Ectodermal cell (in vitro differentiated cells): Measurements from ENCODE around the gene CDH2.

ENCODE experiments used
- H3K27ac ChIP-seq: 2 replicates; pipeline ENCODE4 v1.7.0; 2013; ENCODE audit warnings: mild to moderate bottlenecking, low read depth, low read length; ENCODE audit not compliant: insufficient read depth, poor library complexity, severe bottlenecking
- H3K27me3 ChIP-seq: 2 replicates; pipeline ENCODE4 v1.7.0; 2013; ENCODE audit warnings: mild to moderate bottlenecking, low read length; ENCODE audit not compliant: insufficient read depth, control insufficient read depth, poor library complexity, severe bottlenecking
- H3K36me3 ChIP-seq: one replicate; pipeline ENCODE4 v1.7.0; 2013; ENCODE audit warnings: low read length; ENCODE audit not compliant: control insufficient read depth, insufficient read depth
- H3K4me1 ChIP-seq: one replicate; pipeline ENCODE4 v1.7.0; 2013; ENCODE audit warnings: low read length; ENCODE audit not compliant: control insufficient read depth, insufficient read depth
- H3K4me3 ChIP-seq: 2 replicates; pipeline ENCODE4 v1.7.0; 2013; ENCODE audit warnings: low read depth, low read length, control low read depth; ENCODE audit not compliant: insufficient read depth
- H3K9me3 ChIP-seq: 2 replicates; pipeline ENCODE4 v1.7.0; 2013; ENCODE audit warnings: mild to moderate bottlenecking, low read length, moderate library complexity; ENCODE audit not compliant: control insufficient read depth
- WGBS, 2 experiments: methylation state at CpG; one replicate each; pipeline ENCODE4 v1.1.7; 2013; ENCODE audit warnings: missing lambda C conversion rate in 2 of 2; 5-methylcytosine and 5-hydroxymethylcytosine counted together

Gene CDH2

DNA sequence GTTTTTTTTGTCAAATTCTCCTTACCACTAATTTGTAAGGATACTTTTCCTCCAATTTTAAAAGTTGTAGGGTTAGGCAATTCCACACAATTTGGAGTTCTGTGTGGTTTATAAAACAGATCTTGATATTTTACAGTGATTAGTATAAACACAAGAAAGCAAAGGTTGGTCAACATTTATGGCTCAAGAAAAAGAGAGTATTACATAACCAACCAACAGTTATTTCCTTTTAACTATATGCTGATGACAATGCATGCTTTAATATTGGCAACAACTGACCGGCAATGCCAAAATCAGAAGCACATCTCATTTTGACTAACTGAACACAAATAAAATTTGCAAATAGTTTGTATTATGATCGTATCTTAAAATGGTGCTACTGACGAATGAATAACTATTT is 137.2 kb downstream of the CDH2 start:
- no peak overlapping the region for H3K4me3 ChIP-seq
- WGBS, 2 experiments: 96 to 97% methylated on average over 2 to 3 of the region's 3 CpGs
- H3K4me1 ChIP-seq: peaks cover 58% of the 10 kb centered on the region
- no peak overlapping the region for H3K27ac ChIP-seq
- H3K36me3 ChIP-seq: no peaks in the 10 kb centered on the region
- H3K27me3 ChIP-seq: no peaks in the 10 kb centered on the region
- no peaks in the 10 kb centered on the region for H3K9me3 ChIP-seq

DNA sequence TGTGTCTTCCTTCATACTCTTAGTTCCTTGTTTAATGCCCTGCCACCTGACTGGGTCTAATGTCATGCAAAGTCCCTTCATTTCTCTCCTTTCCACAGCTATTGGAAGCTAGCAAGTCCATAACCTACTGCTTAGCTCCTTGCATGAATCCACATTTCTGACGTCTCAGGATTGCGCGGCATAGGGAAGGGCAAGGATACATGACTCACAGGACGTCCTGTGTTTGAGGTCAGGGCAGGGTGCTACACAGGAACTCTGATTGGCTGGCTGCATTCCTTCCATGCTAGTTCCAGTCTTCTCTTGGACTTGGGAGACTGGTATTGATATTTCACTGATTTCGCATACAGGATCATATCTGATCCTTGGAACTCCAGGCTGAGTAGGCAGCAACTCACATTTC is 137.9 kb downstream of the CDH2 start:
- H3K9me3 ChIP-seq: no peaks in the 10 kb centered on the region
- H3K27ac ChIP-seq: no peak overlapping the region
- no peak overlapping the region for H3K4me3 ChIP-seq
- 94% methylated on average over 5 of the region's 5 CpGs for WGBS, 2 experiments
- H3K4me1 ChIP-seq: peaks cover 57% of the 10 kb centered on the region
- no peaks in the 10 kb centered on the region for H3K27me3 ChIP-seq
- no peaks in the 10 kb centered on the region for H3K36me3 ChIP-seq

DNA sequence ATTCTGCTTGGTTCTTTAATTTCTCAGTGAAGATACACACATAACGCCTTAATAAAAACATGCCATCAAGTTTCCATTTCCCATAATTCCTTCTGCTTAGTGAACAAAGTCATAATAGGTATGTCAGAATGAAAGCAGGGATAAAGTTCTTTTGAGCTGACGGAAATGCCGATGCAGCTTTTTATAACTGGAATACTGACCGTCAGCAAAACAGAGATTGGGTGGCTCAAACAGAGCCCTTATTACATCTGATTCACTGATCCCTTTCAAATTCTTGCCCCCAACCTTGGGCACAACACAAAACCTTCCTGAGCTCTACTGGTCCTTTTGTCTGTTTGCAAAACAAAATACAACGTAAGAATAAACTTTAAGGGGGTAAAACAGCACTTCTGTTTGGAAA is 140.4 kb downstream of the CDH2 start:
- Histone ChIP-seq H3K9me3 (no peaks in the 10 kb centered on the region), H3K4me1 (peaks cover 59% of the 10 kb centered on the region), H3K27me3 (no peaks in the 10 kb centered on the region), H3K36me3 (no peaks in the 10 kb centered on the region), H3K27ac (peak overlapping the region; percentile 70), H3K4me3 (no peak overlapping the region)
- WGBS, 2 experiments: 31 to 34% methylated on average over 5 of the region's 5 CpGs

GRCh38 chr18:28034567-28034966 is 142.4 kb downstream of the CDH2 start:
- H3K27me3 ChIP-seq: no peaks in the 10 kb centered on the region
- H3K4me3 ChIP-seq: no peak overlapping the region
- no peak overlapping the region for H3K27ac ChIP-seq
- H3K9me3 ChIP-seq: no peaks in the 10 kb centered on the region
- no peaks in the 10 kb centered on the region for H3K36me3 ChIP-seq
- peaks cover 49% of the 10 kb centered on the region for H3K4me1 ChIP-seq
- WGBS, 2 experiments: 90 to 99% methylated on average over 3 of the region's 5 CpGs

DNA sequence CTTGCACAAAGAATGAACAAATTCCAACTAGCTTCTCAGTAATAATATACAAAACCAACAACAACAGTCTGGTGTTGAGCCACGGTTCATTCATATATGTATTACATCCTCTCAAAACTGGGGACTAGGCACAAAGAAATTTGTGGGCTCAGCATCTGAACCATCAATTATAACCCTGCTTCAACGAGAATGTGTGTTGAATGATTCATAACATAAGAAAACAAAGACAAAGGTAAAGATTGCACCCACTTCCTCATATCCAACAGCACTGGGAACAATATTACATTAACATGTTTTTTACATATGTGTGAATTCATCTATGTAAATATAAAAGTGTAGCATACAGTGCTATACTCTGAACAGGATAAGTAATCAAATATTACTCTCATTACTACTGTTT is 144.8 kb downstream of the CDH2 start:
- Histone ChIP-seq H3K9me3 (no peaks in the 10 kb centered on the region), H3K27ac (no peak overlapping the region), H3K4me3 (no peak overlapping the region), H3K36me3 (no peaks in the 10 kb centered on the region), H3K4me1 (peaks cover 46% of the 10 kb centered on the region), H3K27me3 (no peaks in the 10 kb centered on the region)
- 97 to 100% methylated on average over 1 to 2 of the region's 2 CpGs for WGBS, 2 experiments

DNA sequence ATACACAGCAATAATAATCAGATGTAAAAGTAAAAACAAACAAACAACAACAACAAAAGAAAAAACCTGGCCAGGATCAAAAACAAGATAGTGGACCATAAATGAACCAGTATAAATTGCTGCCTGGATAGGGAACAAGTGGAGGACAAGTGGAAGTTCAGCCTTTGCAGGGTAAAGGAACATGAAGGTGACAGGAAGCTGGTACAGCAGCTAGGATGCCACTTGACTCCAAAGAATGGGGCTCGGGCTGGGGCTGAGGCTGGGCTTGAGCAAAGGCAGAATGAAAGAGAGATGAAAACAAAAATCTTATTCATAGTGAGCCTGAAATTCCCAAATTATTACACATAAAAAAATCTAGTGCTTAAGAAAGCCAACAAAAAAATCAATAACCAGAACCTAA is 146.5 kb downstream of the CDH2 start:
- H3K9me3 ChIP-seq: no peaks in the 10 kb centered on the region
- H3K27me3 ChIP-seq: no peaks in the 10 kb centered on the region
- no peak overlapping the region for H3K27ac ChIP-seq
- peaks cover 29% of the 10 kb centered on the region for H3K4me1 ChIP-seq
- H3K36me3 ChIP-seq: no peaks in the 10 kb centered on the region
- no peak overlapping the region for H3K4me3 ChIP-seq
- WGBS, 2 experiments: 100% methylated on average over 1 of the region's 1 CpG

GRCh38 chr18:28027755-28028154 is 149.2 kb downstream of the CDH2 start:
- Histone ChIP-seq H3K36me3 (no peaks in the 10 kb centered on the region), H3K9me3 (no peaks in the 10 kb centered on the region), H3K27ac (no peak overlapping the region), H3K4me3 (no peak overlapping the region), H3K4me1 (peaks cover 9% of the 10 kb centered on the region), H3K27me3 (no peaks in the 10 kb centered on the region)
- WGBS, 2 experiments: 80 to 87% methylated on average over 1 to 2 of the region's 2 CpGs

DNA sequence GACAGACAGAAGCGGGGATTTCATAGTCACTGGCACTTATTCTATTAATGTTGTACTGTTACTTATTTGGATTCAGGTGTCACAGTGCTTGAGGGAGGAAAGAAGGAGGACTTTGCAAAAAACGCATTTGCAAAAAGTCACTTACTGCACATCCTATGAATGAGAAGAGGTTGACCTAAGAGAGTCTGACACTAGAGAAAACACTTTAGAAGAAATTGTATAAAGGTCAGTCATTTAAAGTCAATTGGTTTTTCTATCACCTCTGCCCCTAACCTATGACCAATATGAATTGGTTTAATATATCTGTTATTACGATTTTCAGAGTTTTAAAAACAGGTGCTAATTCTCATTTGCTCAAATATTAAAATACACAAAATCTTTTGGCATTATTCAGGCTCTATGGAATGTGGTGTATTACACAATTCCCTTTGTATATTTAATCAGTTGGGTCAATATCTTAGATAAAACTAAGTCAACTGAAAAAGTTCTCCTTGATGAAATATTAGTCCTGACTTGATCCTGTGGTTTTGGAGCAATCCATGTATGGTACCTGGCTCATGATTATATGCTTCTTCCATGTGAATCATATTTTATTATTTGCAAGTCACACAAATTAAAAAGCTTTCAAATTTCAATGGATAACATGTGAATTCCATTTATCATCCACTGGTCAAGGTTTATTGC is 157.4 kb downstream of the CDH2 start:
- Histone ChIP-seq H3K4me1 (no peaks in the 10 kb centered on the region), H3K36me3 (no peaks in the 10 kb centered on the region), H3K27me3 (no peaks in the 10 kb centered on the region), H3K27ac (no peak overlapping the region), H3K4me3 (no peak overlapping the region), H3K9me3 (no peaks in the 10 kb centered on the region)
- 90 to 96% methylated on average over 2 to 3 of the region's 3 CpGs for WGBS, 2 experiments

DNA sequence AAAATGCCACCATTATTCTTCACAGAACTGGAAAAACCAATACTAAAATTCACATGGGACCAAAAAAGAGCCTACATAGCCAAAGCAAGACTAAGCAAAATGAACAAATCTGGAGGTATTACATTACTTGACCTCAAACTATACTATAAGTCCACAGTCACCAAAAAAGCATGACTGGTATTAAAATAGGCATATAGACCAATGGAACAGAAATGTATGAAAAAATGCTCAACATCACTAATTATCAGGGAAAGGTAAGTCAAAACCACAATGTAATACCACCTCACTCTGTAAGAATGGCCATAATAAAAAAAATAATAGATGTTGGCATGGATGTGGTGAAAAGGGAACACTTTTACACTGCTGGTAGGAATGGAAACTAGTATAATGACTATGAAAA is 158.6 kb downstream of the CDH2 start:
- Histone ChIP-seq H3K4me1 (no peaks in the 10 kb centered on the region), H3K4me3 (no peak overlapping the region), H3K27ac (no peak overlapping the region), H3K36me3 (no peaks in the 10 kb centered on the region), H3K9me3 (no peaks in the 10 kb centered on the region), H3K27me3 (no peaks in the 10 kb centered on the region)

DNA sequence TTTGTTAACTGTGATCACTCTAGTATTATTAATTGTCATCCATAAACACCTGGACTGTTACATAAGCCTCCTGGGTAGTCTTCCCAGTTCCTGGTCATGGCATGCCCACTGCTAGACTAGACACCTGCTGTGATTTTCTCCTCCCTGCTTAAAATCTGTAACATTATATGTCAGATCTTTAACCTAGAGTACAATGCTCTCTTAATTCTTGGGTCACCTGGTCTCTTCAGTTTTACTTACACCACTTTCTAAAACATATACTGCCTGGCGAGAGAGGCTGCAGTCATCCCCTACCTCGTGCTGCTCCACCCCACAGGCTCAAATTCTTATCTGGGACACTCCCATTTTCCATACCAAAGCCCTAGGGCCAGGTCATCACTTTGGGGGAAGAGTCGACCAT is 161.3 kb downstream of the CDH2 start:
- Histone ChIP-seq H3K4me3 (no peak overlapping the region), H3K27ac (no peak overlapping the region), H3K27me3 (no peaks in the 10 kb centered on the region), H3K36me3 (no peaks in the 10 kb centered on the region), H3K9me3 (no peaks in the 10 kb centered on the region), H3K4me1 (no peaks in the 10 kb centered on the region)
- 58 to 59% methylated on average over 3 of the region's 3 CpGs for WGBS, 2 experiments

DNA sequence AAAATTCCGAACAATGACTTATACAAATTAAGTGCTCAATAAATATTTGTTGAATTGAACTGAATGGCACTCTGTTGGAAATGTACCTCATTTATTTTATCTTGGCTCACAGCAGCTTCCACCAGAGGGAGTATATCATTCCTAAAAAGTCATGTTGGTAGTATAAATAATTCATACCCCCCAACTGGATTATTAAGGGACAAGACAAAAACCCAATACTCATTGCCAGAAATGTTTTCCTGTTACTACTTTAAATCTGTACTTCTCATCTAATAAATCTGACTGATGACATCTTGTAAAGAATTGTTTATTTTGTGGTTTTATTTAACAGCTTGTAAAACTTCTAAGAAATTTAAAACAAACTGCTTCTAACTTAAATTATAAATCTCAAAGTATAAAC is 163.9 kb downstream of the CDH2 start:
- 83% methylated on average over 1 of the region's 1 CpG; no CpG with 5 or more reads in 1 of the 2 experiments for WGBS, 2 experiments
- no peaks in the 10 kb centered on the region for H3K4me1 ChIP-seq
- peaks cover 5% of the 10 kb centered on the region for H3K36me3 ChIP-seq
- no peaks in the 10 kb centered on the region for H3K9me3 ChIP-seq
- no peaks in the 10 kb centered on the region for H3K27me3 ChIP-seq
- no peak overlapping the region for H3K4me3 ChIP-seq
- no peak overlapping the region for H3K27ac ChIP-seq
